Stimulated activated CD4-positive, alpha-beta T cell treated with anti-CD3 and anti-CD28 coated beads, Interleukin-12 subunit alpha, Interleukin-12 subunit beta, amount 100 ng/mL, for 48 hours (primary cell): ENCODE measurements around the gene CAMSAP1.

Experiments used
- DNase-seq, 3 donors: peaks; one replicate each; pipeline ENCODE4 v3.0.0-alpha.2; 2020; ENCODE audit warnings: low read depth in 2 of 3, low spot score in 1 of 3

The CAMSAP1 gene

DNA sequence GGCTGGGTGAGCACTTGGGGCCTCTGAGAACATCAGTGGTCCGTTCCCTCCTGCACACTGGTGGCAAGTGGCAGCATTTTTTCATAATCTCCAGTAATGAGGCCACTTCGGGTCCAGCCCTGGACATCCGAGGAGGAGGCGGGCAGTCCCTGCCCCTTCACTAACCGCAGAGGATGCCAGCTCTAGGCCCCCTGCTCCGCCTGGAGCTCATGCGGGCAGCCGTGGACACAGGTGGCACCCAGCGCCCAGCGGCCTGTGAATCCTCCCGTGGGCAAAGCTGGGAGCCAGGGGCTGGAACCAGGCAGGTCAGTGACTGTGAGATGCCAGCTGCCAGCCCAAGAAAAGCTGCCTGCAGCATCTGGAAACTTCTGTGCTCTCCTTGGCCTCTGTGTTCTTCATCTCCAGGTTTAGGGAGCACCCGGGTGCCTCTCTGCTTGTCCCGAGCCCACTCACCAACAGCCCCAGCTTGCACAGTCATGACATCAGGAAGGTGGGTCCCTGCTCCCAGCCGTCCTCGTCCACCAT is 112.9 kb downstream of the CAMSAP1 start:
- no peak for DNase-seq

DNA sequence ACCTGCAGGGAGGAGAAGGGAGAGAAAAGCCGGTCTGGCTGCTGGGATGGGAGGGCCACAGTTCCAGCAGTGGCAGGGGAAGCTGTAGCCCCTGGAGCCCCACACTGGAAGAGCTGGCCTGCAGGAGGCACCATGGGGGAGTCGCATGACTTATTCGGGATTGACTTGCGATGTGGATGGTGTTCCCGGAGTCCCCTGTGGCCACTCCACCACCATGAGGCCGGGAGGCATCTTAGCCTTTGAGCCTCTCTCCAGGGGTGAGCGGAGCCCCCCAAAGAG is 113.3 kb downstream of the CAMSAP1 start:
- no peak for DNase-seq

DNA sequence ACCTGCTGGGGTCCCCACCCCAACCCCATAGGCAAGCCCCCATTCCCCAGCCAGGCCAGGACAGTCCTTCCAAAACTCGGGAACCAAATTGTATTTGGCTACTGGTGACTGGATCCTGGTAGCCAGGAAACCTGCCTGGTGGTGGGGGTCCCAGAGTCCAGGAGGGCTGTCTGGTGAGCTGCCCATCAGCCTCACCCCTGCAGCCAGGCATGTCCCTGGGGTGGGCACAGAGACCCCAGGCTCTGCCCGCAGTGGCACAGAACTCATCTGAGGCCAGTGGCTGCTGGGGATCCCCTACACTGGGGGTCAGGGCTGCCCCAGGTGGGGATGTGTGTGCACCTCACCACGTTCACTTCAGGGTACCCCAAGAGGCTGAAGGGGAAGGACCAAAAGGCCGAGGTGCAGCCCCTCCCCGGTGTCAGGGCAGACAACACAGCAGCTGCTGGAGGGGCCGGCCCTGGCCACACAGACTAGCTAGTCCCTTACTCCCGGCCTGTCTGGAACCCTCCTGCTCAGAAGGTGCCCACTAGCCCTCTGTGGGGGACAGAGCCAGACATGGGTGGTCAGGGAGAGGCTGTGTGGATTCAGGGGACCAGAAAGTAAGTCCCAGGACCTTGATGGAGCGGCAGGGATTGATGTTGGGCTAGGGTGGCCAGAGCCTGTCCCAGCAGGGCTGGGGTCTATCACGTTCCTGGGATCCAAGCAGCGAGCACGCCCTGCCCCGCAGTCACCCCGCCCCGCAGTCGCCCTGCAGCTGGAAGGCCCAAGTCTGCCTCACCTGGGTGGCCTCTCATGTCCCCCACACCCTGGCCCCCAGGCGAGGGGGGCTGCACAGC is 113.9 kb downstream of the CAMSAP1 start:
- DNase-seq, result no peak

DNA sequence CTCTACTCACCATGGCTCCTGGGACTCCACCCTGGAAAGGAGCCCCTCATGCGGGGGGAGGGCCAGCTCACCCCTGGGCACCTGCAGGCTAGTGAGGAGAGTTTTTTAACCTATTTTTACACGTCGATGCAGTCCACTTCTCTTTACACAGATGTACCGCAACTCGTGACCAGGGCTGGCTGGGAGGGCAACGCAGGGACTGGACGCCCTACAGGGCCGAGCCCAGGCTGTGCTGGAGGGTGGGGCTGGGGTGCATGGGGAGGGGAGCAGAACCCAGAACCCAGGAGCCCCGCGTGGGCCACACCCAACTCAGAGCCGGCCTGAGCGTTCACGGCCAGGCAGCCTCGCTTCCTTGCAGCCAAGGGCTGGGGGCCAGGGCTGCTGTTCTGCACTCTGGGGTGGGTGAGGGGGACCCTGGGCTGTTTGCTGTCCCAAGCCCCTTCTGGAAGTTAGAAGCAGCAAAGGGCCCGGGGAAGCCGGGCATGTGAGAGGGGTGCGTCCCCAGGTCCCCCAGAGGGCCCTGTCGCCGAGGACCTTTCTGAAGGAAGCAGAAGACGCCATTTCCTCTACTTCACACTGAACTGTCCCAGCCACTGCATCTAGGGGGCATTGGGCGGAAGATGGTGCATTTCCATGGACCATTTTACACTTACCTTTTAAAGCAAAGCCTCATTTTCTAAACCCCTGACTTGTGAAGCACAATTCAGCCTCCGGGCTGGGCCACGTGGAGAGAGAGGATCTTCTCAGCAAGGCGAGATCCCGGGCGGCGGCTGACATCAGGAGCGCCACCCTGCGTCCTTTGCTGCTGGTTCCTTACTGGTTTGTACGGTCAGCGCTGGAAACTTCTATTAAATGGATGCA is 114.8 kb downstream of the CAMSAP1 start:
- no peak for DNase-seq

DNA sequence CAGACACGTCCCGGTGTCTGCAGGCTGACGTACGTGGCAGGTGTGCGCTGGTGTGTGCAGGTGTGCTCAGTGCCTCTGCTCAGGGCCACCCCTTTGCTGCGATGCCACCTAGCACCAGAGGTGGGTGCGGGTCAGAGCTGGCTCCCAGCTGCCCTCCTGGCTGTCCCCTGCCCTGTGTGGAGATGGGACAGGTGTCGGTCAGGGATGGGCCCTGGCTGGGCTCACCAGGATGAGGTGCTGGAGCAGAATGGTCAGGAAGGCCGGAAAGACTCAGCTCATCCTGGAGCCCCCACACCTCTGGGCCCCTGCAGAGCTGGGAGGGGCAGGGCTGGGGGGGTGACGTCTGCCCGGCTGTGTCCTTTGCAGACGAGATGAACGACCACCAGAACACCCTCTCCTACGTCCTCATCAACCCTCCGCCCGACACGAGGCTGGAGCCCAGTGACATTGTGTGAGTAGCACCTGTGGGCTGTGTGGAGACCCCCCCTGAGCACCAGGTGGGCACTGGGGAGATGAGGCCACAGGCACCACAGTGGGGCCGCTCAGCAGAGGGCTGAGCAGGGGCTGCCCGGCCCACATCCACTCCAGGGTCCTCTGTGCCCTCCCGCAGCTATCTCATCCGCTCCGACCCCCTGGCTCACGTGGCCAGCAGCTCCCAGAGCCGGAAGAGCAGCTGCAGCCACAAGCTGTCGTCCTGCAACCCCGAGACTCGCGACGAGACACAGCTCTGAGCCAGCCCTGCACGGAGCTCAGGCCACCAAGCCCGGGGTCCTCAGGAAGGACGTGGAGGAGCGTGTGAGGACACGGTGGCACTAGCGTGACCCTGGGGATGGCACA is 115.7 kb downstream of the CAMSAP1 start:
- DNase-seq, result no peak

DNA sequence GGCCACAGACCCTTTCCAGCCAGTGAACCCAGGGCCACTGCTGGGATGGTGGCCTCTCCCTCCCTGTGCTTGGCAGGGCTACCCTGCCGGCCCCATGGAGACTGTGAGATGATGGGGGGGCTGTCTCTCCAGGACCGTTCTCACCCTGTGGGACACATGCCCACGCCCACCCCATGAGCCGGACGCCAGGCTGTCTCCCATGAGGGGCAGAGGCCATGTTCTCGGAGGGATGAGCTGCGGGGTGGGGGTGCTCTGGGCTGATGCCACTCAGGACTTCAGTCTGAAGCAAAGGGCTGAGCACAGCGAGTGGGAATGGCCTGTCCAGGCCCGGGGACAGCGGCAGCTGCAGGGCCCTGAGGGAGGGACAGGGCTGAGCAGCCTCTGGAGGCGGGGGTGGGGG is 116.5 kb downstream of the CAMSAP1 start:
- no peak for DNase-seq

DNA sequence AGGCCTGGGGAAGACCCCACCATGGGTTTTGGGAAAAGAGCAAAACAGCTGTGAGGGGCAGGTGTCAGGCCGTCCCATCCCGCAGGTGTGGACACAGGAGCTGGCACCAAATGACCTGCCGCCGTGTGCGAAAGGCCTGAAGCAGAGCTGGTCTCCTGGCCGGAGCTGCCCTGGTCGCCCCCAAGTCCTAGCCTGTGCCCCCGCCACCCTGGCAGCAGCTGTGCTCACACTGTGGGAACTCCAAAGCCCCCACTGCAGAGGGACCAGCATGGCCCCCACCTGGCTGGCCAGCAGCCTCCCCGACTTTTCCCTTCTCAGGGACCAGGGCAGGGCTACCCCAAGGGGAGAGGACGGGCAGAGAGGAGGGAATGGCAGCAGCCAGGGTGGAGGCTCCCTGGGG is 117.0 kb downstream of the CAMSAP1 start:
- DNase-seq, result no peak

DNA sequence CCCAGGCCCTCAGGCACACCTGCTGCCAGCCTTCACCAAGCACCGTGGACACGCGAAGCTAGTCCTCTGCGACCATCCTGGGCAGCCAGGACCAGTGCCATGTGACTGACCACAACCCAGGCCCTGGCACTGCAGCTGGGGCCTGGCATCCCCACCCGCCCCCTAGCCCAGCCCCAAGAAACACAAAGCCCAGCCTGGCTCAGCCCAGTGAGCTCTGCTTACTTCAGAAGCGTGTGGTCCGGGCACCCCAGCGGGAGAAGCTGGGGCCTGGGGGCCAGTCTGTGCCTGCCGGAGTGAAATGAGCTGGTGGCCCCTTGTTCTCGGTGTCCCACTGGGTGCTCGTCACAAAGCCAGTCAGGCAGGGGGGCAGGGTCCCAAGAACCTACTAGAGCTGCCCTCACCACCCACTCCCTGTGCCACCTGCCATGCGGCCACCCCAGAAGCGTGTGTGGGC is 117.5 kb downstream of the CAMSAP1 start:
- DNase-seq, result no peak

DNA sequence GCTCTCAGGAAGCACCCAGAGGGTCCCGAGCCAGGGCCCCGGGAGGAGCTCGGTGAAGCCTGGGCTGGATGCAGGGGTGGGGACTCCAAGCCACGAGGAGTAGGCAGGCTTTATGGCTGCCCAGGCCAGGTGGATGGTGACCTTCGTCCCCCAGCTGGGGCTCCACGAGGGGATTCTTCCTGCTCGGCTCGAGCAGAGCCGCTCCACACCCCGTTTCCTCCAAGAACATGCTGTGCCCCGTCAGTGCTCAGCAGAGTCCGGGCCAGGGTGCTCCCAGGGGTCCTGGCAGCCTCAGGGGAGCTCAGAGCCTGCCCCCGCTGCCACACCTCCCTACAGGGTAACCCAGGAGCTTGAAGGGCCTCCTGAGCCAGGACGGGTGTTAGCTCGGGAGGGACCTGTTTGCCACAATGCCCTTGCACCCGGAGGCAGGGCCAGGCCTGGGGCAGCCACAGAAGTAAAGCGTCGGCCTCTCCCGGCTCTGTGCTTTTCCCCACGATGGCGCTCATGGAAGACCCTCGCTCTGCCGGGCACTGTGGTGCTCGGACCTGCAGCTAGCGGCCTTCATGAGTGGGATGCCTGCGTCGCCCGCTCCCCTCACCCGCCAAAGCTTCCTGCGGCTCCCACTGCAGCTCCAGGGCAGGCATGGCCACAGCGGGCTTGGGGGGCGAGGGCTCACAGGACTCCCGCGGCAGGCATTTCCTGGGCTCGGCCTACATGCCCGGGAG is 118.6 kb downstream of the CAMSAP1 start:
- no peak for DNase-seq

DNA sequence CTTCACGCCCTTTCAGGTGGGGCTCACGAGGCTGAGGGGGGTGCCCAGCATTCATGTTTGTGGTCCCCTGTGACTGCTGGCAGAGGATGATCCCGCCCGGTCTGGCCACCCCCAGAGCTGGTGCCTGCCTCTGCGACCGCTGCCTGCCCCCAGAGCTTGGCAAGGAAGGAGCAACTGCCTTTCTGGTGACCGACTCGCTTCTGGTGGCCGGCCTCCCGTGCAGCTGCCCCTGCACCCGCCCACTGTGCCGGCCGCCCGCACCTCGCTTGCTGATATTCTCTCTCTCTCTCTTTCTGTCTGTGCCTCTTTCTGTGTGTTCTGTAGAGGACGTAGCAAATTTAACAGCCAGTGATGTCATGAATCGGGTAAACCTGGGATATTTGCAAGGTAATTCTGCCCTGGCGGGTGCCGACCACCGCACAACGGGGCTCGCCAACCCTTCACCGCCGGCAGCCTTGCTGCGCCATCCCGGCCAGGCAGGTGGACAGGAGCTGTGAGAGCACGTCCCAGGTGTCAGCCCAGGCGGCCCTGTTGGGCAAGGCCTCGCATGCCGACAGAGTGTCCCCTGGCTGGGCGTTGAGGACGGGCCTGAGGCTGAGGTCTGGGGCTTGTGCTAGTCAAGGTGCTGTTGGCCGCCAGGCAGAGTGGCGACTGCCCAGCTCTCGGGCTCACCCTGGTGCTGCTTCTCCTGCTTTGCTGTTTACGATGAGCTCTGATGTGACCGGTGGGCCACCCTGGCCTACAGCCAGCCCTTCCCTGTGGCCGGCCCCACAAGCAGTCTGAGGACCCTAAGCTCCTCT is 119.4 kb downstream of the CAMSAP1 start:
- DNase-seq, result no peak

DNA sequence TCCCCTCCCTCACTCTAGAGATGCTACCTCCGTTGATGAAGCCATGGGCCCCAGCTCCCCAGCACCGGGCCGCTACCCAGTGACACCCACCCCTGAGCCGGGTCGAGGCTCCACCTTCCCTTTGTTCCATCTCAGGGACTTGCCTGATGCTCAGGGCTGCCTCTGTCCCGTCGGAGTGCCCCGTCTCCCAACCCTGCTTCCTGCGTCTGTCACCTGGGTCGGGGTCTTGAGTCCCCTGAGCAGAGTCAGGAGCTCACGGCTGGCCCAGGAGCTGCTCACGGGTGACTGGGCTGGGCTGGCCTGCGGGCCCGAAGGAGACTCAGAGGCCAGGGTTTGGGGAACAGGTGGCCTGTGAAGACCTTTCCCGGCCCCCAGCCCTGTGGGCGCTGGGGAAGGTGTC is 120.0 kb downstream of the CAMSAP1 start:
- DNase-seq, result no peak

DNA sequence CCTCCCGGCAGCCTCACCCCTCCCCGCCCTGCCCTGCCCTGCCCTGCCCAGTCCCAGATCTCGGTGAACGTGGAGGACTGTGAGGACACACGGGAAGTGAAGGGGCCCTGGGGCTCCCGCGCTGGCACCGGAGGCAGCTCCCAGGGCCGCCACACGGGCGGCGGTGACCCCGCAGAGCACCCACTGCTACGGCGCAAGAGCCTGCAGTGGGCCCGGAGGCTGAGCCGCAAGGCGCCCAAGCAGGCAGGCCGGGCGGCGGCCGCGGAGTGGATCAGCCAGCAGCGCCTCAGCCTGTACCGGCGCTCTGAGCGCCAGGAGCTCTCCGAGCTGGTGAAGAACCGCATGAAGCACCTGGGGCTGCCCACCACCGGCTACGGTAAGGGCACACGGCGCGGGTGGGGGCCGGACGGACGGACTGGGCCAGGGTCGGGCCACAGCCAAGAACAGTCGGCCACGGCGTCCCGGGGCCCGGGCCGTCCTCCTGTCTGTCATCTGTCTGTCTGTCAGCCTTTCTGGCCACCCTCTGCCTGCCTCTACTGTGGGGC is 121.1 kb downstream of the CAMSAP1 start:
- DNase-seq, result no peak

DNA sequence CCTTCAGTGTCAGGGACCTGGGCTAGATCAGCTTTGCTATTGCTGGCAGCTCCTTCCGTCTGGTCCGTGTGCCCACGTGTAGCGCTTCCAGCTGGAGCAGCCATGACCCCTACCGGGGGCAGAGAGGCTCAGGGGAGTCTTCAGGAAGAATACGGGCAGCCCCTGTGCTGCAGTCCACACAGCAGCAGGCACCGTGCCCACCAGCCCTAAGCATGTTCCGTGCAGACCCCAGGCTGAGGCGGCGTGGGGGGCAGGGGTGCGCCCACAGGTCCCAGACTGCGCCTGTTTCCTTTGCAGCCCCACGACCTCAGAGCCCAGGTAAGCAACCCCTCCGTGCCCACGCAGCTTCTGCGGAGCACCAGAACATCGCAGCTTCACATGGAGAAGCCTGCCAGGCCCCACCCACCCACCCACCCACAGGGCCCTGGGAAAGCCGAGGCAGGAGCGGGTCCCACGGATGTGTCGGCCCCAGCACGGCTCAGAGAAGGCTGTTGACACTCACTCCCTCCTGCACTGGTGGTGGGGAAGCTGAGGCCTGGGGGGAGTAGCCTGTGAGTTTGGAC is 122.3 kb downstream of the CAMSAP1 start:
- DNase-seq, result no peak

DNA sequence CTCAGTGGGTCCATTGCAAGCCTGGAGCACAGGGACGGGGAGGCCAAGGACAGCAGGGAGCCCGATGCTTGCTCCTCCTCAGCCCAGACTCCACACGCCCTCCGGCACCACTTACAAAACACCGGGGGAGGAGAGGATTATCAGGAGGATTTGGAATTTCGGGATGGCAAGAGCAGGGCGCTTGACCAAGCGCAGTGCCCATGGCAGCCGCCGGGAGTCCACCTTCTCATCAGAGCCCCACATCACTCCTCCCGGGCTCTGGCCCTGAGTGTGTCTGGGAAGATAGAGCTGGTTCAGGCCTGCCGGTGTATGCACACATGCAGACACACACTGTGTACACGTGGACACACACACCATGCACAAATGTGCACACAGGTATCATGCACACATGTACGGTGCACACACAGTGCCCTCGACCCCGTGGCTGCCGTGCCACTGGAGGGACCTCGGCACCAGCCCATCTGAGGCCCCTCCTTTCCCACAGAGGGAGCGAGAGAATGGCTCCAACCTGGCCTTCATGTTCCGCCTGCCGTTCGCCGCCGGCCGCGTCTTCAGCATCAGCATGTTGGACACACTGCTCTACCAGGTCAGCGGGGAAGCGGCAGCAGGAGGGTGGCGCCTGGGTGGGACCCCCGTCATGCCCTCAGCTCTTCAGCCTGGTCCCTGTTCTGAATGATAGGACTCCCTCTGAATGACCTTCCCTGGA is 123.7 kb downstream of the CAMSAP1 start:
- no peak for DNase-seq

DNA sequence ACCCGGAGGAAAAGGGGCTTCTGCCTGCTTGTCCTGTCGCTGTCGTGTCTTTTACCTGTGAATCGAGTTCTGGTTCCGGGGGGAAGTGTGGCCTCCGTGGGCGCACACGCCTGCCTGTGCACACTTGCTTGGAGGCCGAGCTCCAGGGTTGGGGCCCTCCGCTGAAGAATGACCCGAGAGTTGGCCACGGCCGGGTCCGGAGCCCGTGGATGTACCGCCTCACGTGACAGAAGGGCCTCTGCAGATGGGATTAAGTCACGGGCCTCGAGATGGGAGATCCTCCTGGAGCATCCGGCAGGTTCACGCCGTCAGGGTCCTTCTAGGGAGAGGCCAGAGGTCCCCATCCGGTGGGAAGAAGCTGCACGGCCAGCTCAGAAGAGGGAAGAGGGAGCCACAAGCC is 124.4 kb downstream of the CAMSAP1 start:
- DNase-seq, result no peak

DNA sequence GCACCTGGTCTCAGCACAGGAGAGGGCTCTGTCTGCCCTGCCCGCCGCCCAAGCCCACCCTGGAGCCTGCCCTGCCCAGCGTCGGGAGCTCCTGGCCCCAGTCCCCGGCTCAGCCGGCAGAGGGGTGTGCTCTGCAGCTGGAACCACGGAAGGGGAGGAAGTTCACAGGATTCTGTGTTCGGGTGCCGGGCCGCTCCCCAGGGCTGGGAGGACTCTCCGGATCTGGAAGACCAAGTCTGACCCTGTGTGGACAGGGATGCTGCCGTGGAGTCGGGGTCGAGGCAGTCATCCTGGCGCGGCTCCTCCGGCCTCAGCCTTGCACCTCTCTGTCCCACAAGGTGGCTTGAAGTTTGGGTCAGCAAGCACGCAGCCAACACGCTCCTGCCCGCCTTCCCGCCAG is 126.7 kb downstream of the CAMSAP1 start:
- no peak for DNase-seq

DNA sequence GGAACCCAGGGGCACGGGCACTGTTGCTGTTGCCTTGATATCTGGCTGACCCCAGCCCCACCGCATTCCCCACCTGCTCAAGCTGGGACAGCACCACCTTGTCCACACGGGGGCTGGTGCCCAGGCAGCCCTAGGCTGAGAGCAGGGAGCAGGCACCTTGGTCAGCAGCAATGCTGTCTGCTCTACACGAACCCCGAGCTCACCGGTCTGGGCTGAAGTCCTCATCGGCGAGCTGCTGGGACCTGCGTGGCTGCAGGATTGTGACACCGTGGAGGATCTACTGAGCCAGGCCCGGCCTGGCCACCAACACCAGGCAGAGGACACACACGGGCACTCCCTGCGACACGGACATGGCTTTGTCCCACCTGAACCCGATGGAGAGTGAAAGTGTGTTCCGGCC is 127.3 kb downstream of the CAMSAP1 start:
- DNase-seq, result no peak

DNA sequence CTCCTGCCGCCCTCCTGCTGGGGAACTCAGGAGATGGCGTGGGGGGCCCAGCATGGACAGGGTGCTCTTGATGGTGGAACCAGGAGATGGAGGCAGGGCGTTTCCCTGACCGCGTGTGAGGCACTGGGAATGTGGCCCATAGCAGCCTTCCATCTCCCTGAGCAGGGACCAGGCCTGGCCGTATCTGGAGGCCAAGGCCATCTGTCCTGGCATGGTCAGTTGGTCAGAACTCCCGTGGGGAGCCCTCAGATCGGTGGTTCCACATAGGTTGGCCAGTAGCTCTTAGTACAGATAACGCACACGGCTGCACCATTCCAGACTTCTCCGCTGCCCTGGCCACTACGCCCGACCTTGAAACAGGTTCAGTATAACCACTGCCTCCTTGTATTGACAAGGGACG is 127.8 kb downstream of the CAMSAP1 start:
- no peak for DNase-seq

DNA sequence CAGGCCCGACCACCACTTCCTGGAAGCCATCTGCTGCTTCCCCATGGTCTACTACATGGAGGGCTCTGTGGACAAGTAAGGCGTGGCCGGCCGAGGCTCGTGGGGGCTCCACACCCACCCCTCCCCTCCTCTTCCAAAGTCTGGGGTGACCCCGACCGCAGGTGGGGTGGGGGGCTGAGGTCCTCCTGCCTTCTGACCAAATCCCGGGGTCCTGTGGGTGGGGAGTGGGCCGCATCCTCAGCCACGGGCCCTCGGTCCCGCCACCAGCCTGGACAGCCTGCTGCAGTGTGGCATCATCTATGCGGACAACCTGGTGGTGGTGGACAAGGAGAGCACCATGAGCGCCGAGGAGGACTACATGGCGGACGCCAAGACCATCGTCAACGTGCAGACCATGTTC is 128.9 kb downstream of the CAMSAP1 start:
- DNase-seq, result no peak
